GM19099 (cell line): Measurements from ENCODE around the gene GNAT1.

Source experiments
- POLR2A ChIP-seq: IDR thresholded peaks from 3 replicates; pipeline ENCODE4 v1.6.1; 2011; ENCODE audit warnings: low read depth; ENCODE audit not compliant: insufficient read length; ENCODE audit errors: extremely low read depth

The GNAT1 gene

GRCh38 chr3:50169232-50169832 is 22.1 kb upstream of the GNAT1 start:
- TF ChIP-seq POLR2A = no peak

GRCh38 chr3:50169858-50170257 is 21.6 kb upstream of the GNAT1 start:
- no peak for TF ChIP-seq POLR2A

DNA sequence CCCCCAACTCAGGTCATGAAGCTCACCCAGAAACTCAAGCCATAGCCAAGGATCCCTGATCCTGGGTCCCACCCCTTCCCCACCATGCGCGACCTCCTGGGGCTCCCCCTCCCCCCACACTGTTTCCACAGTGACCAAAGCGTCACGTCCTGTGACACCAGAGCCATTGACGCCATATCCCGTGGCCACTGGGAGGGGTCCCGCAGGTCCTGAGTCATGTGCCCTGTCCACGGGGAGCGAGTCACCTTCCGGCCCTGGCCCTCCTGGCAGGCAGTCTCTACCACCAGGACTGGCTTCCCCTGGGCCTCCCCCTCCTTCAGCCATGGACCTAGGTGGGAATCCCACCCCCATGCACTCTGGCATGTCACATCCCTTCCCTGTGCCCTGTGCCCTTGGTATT is 20.7 kb upstream of the GNAT1 start:
- TF ChIP-seq POLR2A = no peak

GRCh38 chr3:50171540-50172301 is 19.7 kb upstream of the GNAT1 start:
- TF ChIP-seq POLR2A = no peak

DNA sequence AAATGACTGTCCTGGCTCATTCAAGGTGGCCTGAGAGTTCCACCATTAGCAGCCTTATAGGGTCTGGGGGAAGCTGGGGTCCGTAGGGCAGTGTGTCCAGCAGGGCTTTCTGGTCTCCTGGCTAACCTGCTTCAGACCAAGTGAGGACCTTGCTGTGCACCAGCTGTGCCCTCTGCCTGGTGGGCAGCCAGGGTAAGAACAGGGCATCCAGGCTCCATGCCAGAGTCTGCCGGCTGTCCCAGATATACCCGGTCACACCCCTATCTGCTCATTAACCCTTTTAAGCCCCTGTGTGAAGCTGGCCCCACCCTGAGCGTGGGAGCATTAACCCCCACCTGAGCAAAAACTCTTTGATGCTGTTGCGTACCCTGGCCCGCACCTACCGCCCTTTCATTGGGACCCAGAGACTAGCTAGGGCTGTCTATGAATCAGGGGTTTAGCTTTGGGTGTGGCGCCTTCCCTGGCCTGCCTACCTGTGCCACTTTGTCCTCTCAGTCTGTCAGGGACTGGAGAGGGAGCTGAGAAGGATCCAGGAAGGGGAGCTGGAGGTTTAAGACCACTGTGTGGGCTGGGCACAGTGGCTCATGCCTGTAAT is 18.7 kb upstream of the GNAT1 start:
- TF ChIP-seq POLR2A = no peak

- TF ChIP-seq POLR2A = no peak
Measured at GRCh38 chr3:50173685-50174516, 17.5 kb upstream of the GNAT1 start.

- TF ChIP-seq POLR2A = no peak
Measured at GRCh38 chr3:50174517-50174895, 16.9 kb upstream of the GNAT1 start.

DNA sequence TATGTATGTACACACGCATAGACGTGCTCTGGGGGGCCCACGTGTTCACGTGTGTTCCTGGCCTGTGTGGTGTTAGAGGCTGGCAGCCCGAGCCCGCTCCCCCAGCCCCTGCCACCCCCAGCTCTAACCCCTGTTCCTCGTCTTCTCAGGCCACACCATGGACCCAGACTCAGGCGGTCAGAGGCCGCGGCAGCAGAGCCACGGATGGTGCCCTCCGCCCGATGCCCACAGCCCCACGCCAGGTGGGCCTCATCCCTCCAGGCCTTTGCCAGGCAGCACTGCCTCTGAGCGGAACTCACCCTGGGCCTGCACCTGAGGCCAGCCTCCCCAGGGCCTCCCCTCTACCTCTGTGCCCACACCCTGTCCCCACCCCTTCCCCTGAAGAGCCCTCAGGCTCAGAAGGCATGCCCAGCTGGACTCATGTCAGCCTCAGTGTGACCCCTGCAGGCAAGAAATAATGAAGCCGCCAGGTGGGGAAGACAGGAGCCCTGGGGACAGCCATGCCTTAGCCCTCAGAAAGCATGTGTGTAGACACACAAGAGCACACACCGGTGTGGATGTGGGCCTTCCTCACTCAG is 16.4 kb upstream of the GNAT1 start:
- no peak for TF ChIP-seq POLR2A

GRCh38 chr3:50177346-50177745 is 14.1 kb upstream of the GNAT1 start:
- no peak for TF ChIP-seq POLR2A

DNA sequence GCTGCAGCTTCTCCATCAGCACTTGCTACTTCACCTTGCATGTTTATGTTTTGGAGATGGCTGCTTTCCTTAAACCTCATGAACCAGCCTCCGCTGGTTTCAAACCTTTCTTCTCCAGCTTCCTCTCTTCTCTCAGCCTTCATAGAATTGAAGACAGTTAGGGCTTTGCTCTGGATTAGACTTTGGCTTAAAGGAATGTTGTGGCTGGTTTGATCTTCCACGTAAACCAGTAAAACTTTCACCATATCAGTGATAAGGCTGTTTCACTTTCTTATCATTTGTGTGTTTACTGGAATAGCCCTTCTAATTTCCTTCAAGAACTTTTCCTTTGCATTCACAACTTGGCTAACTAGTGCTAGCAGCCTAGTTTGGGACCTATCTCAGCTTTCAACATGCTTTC is 11.7 kb upstream of the GNAT1 start:
- no peak for TF ChIP-seq POLR2A

- TF ChIP-seq POLR2A = no peak
Measured at GRCh38 chr3:50181985-50182384, 9.4 kb upstream of the GNAT1 start.

DNA sequence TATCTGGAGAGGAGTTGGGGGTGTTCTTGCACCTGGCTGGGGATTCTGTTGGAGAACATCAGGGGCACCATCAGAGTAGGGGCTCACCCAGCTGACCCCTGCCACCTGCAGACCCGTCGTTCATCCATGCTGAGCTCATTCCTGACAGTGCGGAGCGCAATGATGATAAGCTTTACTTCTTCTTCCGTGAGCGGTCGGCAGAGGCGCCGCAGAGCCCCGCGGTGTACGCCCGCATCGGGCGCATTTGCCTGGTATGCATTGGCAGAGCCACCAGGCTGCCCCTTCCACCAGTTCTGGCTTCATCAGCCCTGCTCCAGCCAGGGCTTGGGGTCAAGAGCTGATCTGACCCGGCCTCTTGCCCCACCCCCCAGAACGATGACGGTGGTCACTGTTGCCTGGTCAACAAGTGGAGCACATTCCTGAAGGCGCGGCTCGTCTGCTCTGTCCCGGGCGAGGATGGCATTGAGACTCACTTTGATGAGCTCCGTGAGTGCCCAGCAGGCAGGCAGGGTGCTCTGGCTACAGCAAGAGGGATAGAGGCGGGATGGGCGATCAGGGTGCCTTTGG is 8.8 kb upstream of the GNAT1 start:
- TF ChIP-seq POLR2A = no peak

DNA sequence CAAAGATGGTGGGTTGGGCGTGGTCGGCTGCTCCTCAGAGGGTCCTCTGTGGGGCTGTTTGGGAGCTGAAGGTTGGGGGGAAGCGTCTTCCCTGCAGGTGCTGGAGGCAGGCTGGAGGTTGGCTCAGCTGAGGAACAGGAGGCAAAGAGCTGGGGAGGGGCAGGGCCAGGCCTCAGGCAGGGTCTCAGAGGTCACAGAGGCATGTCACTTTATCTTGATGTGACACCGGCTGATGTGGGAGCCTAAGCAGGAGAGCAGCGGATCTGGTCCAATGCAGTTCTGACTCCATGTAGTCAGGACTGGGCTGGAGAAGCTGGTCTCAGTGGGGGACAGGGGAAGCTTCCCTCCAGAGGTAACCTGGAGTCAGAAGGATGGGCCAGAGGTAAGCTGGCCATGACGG is 7.7 kb upstream of the GNAT1 start:
- no peak for TF ChIP-seq POLR2A

GRCh38 chr3:50184242-50184978 is 7.0 kb upstream of the GNAT1 start:
- TF ChIP-seq POLR2A = no peak

- TF ChIP-seq POLR2A = no peak
Measured at GRCh38 chr3:50185230-50185629, 6.2 kb upstream of the GNAT1 start.

DNA sequence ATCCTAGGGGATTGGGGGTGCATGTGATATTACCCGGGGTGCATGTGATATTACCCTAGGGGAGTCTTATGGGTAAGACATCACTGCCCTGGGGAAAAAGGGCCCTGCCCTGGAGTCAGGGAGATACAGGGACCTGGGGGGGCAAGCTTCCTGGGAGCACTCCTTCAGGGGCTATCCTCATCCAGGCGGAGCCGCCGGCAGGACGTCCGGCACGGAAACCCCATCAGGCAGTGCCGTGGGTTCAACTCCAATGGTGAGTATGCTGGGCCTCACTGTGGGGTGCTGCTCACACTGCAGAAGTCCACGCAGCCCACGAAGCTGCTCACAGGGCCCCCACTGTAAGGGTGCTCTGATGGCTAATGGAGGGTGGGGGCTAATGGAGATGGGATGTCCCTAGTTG is 5.3 kb upstream of the GNAT1 start:
- no peak for TF ChIP-seq POLR2A
